Thymus (tissue), 11 donors: ENCODE data around the gene FA2H. TPM values are rescaled to one million over a fixed set of nuclear protein-coding genes. Genes with fewer than 3 reads are reported as not detected.
"Not testable (repeated sequence)": the region's sequence is repeated elsewhere in the genome, so short reads cannot be mapped to it uniquely, and the experiment has no call there.

Source experiments
- DNase-seq, 9 donors: peaks; one replicate each; pipeline ENCODE4 v3.0.0-alpha.2; 2013; ENCODE audit warnings: low spot score in 9 of 9, low read depth in 6 of 9, missing footprints in 1 of 9
- H3K27ac ChIP-seq, 2 donors: one replicate each; pipeline ENCODE4 v1.5.1; 2013; ENCODE audit warnings: control low read depth in 1 of 2, low read depth in 1 of 2, low read length in 1 of 2, mild to moderate bottlenecking in 1 of 2, moderate library complexity in 1 of 2
- H3K27me3 ChIP-seq, 2 donors: one replicate each; pipeline ENCODE4 v1.5.1; 2013; ENCODE audit warnings: low read length in 1 of 2; ENCODE audit not compliant: control insufficient read depth in 2 of 2, insufficient read depth in 1 of 2
- H3K36me3 ChIP-seq, 2 donors: one replicate each; pipeline ENCODE4 v1.5.1; 2013; ENCODE audit warnings: low read length in 1 of 2, mild to moderate bottlenecking in 1 of 2, moderate library complexity in 1 of 2; ENCODE audit not compliant: control insufficient read depth in 2 of 2, insufficient read depth in 2 of 2
- H3K4me1 ChIP-seq, 2 donors: one replicate each; pipeline ENCODE4 v1.5.1; 2013; ENCODE audit warnings: low read length in 2 of 2; ENCODE audit not compliant: control insufficient read depth in 2 of 2, insufficient read depth in 2 of 2
- H3K4me3 ChIP-seq, 2 donors: one replicate each; pipeline ENCODE4 v1.5.1; 2013; ENCODE audit warnings: low read length in 2 of 2, control low read depth in 1 of 2, mild to moderate bottlenecking in 1 of 2
- H3K9me3 ChIP-seq, 2 donors: one replicate each; pipeline ENCODE4 v1.5.1; 2013; ENCODE audit warnings: low read length in 1 of 2, mild to moderate bottlenecking in 1 of 2; ENCODE audit not compliant: control insufficient read depth in 2 of 2, insufficient read depth in 1 of 2
- WGBS: extraction: QIAGEN DNeasy Blood & Tissue Kit; methylation state at CpG from one replicate; pipeline ENCODE4 v1.1.7; 2013; 5-methylcytosine and 5-hydroxymethylcytosine counted together
- polyA plus RNA-seq: library from polyadenylated mRNA; stranded (reverse); fragments of 200-250 nt; gene quantifications from one replicate; pipeline ENCODE4 v1.2.3, GENCODE V29; 2013
- total RNA-seq: library from RNA; stranded (reverse); fragments of 120-200 nt; gene quantifications from one replicate; pipeline ENCODE4 v1.2.4, GENCODE V29; 2013
- donor health status: healthy.

The FA2H gene
- total and polyA plus RNA-seq, 2 donors, result 2.0 to 2.9 TPM

DNA sequence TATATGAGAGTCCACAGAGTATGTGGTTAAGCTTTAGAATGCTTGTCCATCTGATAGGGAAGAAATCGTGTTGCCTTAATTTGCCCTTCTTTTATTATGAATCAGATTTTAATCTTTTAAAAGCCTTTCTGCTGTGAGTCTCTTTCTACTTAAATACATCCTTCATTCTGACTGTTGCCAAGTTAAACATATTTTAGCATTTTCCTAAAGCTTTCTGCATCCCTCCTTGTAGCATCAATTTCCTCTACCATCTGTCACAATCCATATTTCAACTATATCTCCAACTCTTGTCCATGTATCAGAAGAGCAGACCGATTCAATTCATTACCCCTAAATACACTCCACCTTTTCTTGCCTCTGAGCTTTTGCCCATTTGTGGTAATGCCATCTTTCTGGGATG lies 20.5 kb upstream of the FA2H start:
- Histone ChIP-seq H3K36me3 (no peaks in the 10 kb centered on the region), H3K9me3 (no peaks in the 10 kb centered on the region), H3K4me1 (no peaks in the 10 kb centered on the region), H3K27ac (no peak overlapping the region), H3K27me3 (no peaks in the 10 kb centered on the region), H3K4me3 (no peak overlapping the region)
- DNase-seq, result no peak
- 97% methylated on average over 2 of the region's 2 CpGs for WGBS

DNA sequence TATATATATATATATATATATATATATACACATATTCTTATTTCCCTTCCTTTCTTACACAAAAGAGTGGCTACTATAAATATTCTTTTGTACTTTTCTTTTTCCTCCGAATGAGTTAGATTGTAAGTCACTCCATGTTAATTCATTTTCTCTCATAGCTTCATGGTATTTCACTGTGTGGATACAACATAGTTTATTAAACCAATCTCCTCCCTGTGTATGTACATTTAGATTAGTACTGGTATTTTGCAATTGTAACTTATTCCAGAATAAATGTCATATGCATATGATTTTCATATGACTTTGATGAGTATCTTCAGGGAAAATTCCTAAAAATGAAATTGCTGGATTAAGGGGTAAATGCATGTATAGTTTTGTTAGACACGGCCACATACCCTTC lies 20.0 kb upstream of the FA2H start:
- H3K36me3 ChIP-seq, result no peaks in the 10 kb centered on the region
- DNase-seq, result no peak
- H3K27ac ChIP-seq, result no peak overlapping the region
- no peaks in the 10 kb centered on the region for H3K9me3 ChIP-seq
- WGBS, result 83% methylated on average over 2 of the region's 2 CpGs
- H3K27me3 ChIP-seq, result no peaks in the 10 kb centered on the region
- H3K4me1 ChIP-seq, result no peaks in the 10 kb centered on the region
- no peak overlapping the region for H3K4me3 ChIP-seq

DNA sequence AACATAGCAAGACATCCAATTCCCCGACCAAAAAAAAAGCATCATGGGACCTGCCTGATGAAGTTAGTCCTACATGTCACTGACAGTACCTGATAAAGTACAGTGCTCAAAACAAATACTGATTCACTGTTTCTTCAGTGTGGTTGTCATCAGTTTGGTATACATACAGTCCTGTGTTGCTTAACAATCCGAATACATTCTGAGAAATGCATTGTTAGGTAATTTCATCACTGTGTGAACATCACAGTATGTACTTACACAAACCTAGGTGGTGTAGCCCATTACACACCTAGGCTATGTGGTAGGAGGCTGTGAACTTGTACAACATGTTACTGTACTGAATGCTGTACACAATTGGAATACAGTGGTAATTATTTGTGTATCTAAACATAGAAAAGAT lies 19.0 kb upstream of the FA2H start:
- Histone ChIP-seq H3K9me3 (no peaks in the 10 kb centered on the region), H3K27me3 (no peaks in the 10 kb centered on the region), H3K4me3 (no peak overlapping the region), H3K27ac (no peak overlapping the region), H3K36me3 (no peaks in the 10 kb centered on the region), H3K4me1 (no peaks in the 10 kb centered on the region)
- WGBS, result 98% methylated on average over 2 of the region's 2 CpGs
- no peak for DNase-seq

DNA sequence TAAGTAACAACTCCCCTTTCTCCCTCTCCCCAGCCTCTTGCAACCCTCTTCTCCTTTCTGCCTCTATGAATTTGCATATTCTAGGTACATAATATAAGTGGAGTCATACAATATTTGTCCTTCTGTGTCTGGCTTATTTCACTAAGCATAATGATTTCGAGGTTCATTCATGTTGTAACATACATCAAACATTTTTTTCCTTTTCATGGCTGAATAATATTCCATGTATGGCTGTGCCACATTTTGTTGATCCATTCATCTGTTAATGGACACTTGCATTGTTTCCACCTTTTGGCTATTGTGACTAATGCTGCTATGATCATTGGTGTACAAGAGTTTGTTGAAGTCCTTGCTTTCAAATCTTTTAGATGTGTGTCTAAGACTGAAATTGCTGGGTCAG lies 17.6 kb upstream of the FA2H start:
- Histone ChIP-seq H3K9me3 (no peaks in the 10 kb centered on the region), H3K27me3 (no peaks in the 10 kb centered on the region), H3K4me1 (no peaks in the 10 kb centered on the region), H3K4me3 (no peak overlapping the region), H3K36me3 (no peaks in the 10 kb centered on the region), H3K27ac (no peak overlapping the region)
- DNase-seq, result no peak
- WGBS, result 97% methylated on average over 1 of the region's 1 CpG

DNA sequence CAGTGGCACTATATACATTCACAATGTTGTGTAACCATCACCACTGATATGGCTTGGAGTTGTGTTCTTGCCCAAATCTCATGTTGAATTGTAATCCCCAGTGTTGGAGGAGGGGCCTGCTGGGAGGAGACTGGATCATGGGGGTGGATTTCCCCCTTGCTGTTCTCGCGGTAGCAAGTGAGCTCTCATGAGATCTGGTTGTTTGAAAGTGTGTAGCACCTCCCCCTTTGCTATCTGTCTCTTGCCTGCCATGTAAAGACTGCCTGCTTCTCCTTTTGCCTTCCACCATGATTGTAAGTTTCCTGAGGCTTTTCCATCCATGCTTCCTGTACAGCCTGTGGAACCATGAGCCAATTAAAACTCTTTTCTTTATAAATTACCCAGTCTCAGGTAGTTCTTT lies 17.1 kb upstream of the FA2H start:
- not testable (repeated sequence) for H3K4me1 ChIP-seq, H3K27ac ChIP-seq, DNase-seq, H3K4me3 ChIP-seq, H3K27me3 ChIP-seq, H3K9me3 ChIP-seq, H3K36me3 ChIP-seq
- WGBS, result 95% methylated on average over 2 of the region's 2 CpGs

DNA sequence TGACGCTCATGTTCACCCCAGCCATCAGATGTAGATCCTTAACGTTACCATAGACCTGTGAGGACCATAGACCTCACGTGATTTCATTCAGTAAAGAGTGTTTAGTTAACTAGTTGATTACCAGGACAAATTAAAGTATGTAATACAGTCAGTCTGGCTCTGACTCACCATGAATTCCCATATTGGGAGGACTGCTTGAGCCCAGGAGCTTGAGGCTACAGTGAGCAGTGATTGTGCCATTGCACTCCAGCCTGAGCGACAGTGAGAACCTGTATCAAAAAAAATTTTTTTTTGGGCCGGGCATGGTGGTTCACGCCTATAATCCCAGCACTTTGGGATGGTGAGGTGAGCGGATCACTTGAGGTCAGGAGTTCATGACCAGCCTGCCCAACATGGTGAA lies 13.5 kb upstream of the FA2H start:
- Histone ChIP-seq H3K4me3 (no peak overlapping the region), H3K9me3 (no peaks in the 10 kb centered on the region), H3K27ac (no peak overlapping the region), H3K4me1 (no peaks in the 10 kb centered on the region), H3K36me3 (no peaks in the 10 kb centered on the region), H3K27me3 (no peaks in the 10 kb centered on the region)
- DNase-seq, result no peak
- 91% methylated on average over 7 of the region's 7 CpGs for WGBS

DNA sequence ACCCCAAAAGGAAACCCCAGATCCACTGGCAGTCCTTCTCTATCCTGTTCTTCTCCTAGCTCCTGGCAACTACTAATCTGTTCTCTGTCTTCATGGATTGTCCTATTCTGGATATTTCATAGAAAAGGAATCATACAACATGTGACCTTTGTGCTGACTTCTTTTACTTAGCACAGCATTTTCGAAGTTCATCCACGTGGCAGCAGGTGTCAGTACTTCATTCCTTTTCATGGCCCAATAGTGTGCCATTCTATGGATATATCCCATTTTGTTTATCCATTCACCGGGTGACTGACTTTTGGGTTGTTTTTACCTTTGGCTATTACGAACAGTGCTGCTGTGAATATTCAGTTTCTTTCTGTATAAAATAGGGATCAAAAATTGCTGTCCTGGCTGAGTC lies 10.4 kb upstream of the FA2H start:
- H3K27me3 ChIP-seq, result no peaks in the 10 kb centered on the region
- H3K36me3 ChIP-seq, result no peaks in the 10 kb centered on the region
- H3K4me3 ChIP-seq, result no peak overlapping the region
- no peak for DNase-seq
- no peaks in the 10 kb centered on the region for H3K9me3 ChIP-seq
- 97% methylated on average over 4 of the region's 4 CpGs for WGBS
- no peak overlapping the region for H3K27ac ChIP-seq
- H3K4me1 ChIP-seq, result no peaks in the 10 kb centered on the region

DNA sequence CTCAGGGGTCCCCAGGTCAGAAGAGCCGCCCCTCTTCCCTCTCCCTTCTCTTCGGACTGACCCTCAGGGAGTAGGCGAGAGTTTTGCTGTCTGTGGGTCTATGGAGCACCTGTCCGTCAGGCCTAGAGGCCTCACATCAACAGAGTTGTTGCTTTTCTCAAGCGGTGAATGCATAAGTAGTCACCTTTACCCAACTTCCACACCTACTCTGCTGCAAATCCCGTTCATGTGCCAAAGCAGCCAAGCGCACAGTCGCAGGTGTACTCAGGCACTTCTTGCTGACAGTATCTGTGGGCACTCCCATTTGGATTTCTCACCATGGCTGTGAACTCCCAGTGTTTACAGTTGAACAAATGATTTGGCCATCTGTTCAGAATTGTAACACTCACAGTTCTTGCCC lies 4.0 kb upstream of the FA2H start:
- DNase-seq, result no peak
- Histone ChIP-seq H3K27me3 (peaks cover 0 to 13% of the 10 kb centered on the region in 2 donors), H3K9me3 (no peaks in the 10 kb centered on the region), H3K4me1 (peaks cover 8 to 13% of the 10 kb centered on the region in 2 donors), H3K4me3 (no peak overlapping the region), H3K27ac (no peak overlapping the region), H3K36me3 (no peaks in the 10 kb centered on the region)
- WGBS, result 96% methylated on average over 8 of the region's 8 CpGs

DNA sequence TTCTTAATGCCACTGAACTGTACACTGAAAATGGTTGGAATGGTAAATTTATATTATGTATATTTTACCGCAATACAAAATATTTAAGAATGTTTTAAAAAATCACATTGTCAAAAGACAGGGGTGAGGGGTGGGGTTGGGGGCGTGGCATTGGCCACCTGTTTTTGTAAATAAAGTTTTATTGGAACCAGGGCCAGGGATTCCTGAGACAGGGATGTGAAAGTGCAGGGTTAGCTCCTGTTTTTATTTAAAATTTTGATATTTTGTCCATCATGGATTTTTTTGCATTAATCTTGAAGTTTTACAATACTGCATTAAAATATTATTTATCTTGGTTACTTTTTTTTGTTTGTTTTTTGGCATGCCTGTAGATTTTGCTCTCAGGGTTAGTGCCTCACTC lies 2.3 kb upstream of the FA2H start:
- H3K36me3 ChIP-seq, result no peaks in the 10 kb centered on the region
- H3K9me3 ChIP-seq, result no peaks in the 10 kb centered on the region
- H3K4me3 ChIP-seq, result no peak overlapping the region
- H3K27ac ChIP-seq, result no peak overlapping the region
- H3K27me3 ChIP-seq, result peaks cover 0 to 18% of the 10 kb centered on the region in 2 donors
- DNase-seq, result no peak
- WGBS, result 95% methylated on average over 2 of the region's 2 CpGs
- H3K4me1 ChIP-seq, result peaks cover 16 to 22% of the 10 kb centered on the region in 2 donors

DNA sequence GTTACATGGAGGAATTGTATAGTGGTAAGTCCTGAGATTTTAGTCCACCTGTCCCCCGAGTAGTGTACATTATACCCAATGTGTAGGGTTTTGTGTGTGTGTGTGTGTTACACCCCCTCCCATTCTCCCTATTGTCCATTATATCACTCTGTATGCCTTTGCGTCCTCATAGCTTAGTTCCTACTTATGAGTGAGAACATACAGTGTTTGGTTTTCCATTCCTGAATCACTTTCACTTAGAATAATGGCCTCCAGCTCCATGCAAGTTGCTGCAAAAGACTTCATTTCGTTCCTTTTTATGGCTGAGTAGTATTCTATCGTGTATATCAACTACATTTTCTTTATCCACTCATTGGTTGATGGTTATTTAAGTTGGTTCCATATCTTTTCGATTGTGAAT lies 635 bp upstream of the FA2H start:
- no peaks in the 10 kb centered on the region for H3K36me3 ChIP-seq
- peaks cover 0 to 19% of the 10 kb centered on the region in 2 donors for H3K27me3 ChIP-seq
- no peaks in the 10 kb centered on the region for H3K9me3 ChIP-seq
- no peak for DNase-seq
- WGBS, result 76% methylated on average over 5 of the region's 5 CpGs
- peaks cover 16 to 25% of the 10 kb centered on the region in 2 donors for H3K4me1 ChIP-seq
- H3K4me3 ChIP-seq, result no peak overlapping the region
- H3K27ac ChIP-seq, result no peak overlapping the region
